Measurements from ENCODE around the gene PLD2.
"Not testable (repeated sequence)": the region's sequence is repeated elsewhere in the genome, so short reads cannot be mapped to it uniquely, and the experiment has no call there.

Gene PLD2

DNA sequence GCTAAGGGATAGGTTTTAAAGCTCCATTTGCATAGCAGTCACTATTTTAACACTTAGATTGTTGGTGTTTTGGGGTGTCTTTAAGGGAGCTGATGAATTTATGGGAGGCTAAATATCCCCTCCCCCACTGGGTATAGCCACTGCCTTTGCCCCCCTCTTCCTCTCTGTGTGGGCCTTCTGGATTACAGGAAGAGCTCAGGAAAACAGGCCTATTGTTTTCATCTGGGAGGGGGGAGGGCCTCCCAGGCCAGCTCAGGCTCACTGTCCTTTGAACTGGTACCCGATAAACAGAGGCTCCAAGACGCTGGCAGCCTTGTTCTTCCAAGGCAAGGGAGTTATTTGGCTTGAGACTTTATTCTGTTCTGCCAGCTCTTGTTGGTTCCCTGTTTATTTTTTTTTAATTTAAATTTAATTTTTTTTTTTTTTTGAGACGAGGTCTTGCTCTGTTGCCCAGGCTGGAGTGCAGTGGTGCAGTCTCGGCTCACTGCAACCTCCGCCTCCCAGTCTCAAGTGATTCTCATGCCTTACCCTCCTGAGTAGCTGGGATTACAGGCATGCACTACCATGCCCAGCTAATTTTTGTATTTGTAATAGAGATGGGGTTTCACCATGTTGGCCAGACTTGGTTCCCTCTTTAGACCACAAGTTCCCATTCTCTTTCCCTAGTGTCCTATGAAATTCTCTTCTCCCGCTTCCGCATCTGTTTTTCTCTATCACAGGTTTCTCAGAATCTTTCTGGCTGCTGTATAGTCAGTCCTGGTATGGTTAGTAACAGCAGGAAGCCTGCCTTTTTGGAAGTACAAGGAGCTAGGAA, 51.3 kb downstream of the PLD2 start:
- DNase-seq, result no peak

DNA sequence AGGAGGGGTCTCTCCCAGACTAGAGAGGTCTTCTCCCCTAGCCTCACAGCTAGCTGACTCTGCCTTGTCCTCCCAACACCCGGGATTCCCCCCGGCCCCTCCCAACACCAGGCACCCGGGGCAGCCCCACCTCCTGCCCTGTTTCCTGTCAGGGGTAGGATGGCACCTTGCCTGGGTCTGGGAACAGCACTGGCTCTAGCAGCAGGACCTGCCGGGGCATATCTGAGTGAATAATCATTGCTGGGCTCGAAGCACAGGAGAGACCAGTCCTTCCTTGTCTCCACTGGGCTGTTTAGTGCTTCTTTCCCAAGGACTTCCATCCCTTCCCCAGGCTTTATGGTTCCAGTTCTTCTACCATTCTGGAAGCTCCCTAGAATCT, 51.9 kb downstream of the PLD2 start:
- DNase-seq, result no peak

DNA sequence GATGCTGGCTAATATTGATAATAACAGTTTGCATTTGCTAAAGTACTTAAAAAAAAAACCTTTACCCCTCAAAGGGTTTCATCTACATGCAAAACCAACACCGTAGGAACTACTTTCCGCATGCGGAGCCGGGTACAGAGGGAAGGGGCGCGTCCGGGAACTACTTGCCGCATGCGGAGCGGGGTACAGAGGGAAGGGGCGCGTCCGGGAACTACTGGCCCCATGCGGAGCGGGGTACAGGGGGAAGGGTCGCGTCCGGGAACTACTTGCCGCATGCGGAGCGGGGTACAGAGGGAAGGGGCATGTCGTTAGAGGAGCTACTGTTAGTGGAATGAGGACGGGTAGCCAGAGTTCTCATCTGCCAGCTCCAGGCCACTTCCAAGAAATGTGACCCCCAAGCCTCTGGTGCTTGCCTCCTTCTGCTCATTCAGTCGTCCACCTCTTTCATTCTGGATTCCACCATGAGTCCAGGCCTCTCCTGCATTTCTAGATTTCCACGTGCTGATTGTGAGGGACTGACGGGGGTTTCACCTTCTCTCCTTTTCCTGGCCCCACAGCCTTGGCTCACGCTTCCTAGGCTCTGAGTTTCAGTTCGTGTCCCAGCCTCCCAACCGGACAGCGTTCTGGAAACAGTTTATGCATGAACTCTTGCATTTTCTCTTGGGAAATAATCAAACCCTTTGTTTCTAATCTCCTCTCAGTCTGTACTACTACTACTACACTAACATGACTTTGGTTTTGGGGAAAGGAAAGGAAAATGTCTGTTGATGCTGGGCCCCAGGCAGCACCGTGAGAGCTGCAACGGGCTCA, 53.1 kb downstream of the PLD2 start:
- DNase-seq, result no peak

DNA sequence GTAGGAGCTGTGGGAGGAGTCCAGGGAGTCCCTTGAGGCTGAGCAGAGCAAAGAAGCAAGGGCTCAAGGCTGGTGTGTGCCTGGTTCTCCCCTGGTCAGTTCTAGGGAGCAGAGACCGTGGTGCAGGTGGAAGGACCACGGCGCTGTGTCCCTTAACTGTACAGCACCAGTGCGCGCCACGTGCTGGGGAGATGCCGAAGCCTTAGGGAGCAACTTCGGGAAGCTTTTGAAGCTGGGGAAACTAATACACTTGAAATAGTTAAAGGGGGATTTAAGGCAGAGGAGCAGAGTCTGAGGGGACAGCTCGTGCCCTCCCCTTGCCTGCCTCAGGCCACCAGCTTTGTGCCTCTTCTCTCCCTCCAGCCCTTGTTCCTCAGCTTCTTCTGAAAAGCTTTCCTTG, 53.7 kb downstream of the PLD2 start:
- DNase-seq, result no peak

DNA sequence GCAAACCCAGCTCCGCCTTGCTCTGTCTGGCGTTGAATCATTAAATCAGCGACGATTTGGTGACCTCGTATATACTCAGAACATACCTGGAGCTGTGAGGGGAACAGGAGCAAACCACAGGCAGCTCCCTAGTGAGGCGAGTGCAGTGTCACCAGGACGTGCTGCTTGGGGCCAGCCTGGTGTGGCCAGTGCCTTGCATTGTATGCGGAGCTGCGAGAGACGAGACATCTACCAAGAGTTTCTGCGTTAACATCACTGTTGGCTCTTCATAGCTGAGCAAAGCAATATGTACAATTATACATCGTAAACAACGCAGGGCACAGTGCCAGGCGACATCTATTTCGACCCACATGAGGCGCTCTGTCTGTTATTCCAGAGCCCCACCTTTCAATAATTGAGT, 54.1 kb downstream of the PLD2 start:
- no peak for DNase-seq

DNA sequence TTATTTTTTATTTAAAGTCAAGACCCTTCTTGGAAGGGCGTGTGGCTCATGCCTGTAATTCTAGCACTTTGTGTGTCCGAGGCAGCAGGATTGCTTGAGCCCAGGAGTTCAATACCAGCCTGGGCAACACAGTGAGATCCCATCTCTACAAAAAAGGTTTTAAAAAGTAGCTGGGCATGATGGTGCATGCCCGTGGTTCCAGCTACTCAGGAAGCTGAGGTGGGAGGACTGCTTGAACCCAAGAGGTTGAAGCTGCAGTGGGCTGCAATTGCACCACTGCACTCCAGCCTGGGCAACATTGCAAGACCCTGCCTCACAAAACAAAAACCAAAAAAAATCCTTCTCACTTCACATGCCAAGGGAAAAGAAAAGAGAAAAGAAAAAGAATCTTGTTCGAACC, 55.8 kb downstream of the PLD2 start:
- DNase-seq, result no peak

DNA sequence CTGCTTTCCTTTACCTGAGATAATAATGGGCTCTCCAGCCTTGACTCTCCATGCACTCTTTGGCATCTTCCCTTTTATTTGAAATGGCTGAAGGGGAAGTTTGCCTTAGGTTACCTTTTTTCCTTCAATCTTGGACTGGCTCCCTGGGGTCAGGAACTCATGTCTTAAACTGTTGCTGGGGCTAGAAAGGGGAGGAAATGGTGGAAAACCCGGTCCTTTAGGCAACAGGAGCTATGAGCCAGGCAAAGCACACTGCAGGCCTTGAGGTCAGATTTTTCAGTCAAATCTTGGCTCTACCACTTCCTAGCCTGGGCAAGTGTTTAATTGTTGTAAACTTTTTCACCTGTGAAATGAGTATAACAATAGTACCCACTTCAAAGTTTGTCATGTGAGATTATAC, 56.4 kb downstream of the PLD2 start:
- DNase-seq, result no peak

DNA sequence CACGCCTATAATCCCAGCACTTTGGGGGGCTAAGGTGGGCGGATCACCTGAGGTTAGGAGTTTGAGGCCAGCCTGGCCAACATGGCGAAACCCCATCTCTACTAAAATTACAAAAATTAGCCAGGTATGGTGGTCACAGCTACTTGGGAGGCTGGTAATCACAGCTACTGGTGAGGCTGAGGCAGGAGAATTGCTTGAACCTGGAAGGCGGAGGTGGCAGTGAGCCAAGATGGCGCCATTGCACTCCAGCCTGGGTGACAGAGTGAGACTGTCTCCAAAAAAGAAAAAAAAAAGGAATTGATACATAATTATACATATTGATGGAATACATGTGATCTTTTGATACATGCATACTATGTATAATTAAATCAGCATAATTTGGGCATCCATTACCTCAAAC, 60.6 kb downstream of the PLD2 start:
- not testable (repeated sequence) for DNase-seq

DNA sequence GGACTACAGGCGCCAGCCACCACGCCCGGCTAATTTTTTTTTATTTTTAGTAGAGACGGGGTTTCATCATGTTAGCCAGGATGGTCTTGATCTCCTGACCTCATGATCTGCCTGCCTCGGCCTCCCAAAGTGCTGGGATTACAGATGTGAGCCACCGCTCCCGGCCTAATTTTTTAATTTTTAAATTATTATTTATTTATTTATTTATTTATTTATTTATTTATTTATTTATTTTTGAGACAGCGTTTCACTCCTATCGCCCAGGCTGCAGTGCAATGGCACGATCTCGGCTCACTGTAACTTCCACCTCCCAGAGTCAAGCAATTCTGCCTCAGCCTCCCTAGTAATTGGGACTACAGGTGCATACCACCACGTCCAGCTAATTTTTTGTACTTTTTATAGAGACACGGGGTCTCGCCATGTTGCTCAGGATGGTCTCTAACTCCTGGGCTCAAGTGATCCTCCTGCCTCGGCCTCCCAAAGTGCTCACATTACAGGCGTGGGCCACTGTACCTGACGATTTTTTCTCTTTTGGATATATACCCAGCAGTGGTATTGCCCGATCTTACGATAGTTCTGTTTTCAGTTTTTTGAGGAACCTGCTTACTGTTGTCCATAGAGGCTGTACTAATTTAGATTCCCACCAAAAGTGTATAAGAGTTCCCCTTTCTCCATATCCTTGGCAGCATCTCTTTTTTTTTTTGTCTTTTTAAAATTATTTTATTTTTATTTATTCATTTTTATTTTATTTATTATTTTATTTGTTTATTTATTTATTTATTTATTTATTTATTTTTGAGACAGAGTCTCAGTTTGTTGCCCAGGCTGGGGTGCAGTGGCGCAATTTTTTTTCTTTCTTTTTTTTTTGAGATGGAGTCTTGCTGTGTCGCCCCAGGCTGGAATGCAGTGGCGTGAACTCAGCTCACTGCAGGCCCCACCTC, 62.4 kb downstream of the PLD2 start:
- not testable (repeated sequence) for DNase-seq

DNA sequence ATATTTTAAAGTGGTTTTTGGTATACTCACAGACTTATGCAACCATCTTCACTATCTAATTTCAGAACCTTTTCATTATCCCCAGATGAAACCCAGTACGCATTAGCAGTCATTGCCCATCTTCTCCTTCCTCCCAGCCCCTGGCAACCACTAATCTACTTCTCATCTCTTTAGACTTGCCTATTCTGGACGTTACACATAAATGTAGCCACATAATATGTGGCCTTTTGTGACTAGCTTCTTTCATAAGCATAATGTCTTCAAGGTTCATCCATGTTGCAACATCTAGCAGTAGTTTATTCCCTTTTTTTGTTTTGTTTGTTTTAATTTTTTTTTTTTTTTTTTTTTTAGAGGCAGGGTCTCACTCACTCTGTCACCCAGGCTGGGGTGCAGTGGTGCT, 63.9 kb downstream of the PLD2 start:
- no peak for DNase-seq

DNA sequence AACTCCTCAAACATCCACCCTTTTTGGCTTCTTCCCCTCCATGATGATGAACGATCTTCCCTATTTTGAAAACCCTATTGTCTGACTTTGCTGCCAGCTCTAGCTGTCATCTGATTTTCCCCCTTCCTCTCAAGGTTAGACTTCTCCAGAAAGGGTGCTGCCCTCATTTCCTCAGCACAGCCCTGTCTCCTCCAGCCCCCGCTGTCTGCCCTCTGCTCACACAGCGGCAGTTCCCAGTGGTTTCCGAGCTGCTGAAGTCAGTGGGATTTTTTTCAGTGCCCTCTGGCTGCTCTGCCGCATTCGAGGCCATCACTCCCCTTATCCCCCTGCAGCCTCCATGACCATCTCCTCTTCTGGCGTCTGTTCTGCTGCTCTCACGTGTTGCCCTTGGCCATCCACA, 65.8 kb downstream of the PLD2 start:
- no peak for DNase-seq

Data from stimulated activated CD4-positive, alpha-beta T cell treated with anti-CD3 and anti-CD28 coated beads, Interleukin-12 subunit alpha, Interleukin-12 subunit beta, amount 100 ng/mL, for 4 hours (primary cell).